Measurements from ENCODE around the gene PHF21A.

GRCh38 chr11:45927332-45927683 is 193.9 kb downstream of the PHF21A start:
- TF ChIP-seq CTCF (IDR thresholded peaks at IDR 0.05) (no peak), POLR2A (IDR thresholded peaks at IDR 0.05) (no peak)

Measured in uterus (tissue), 2 donors.